Inflammatory macrophage treated with lipopolysaccharide for 1 hour (primary cell): Measurements from ENCODE around the gene CA11.
"Not testable (repeated sequence)": the region's sequence is repeated elsewhere in the genome, so short reads cannot be mapped to it uniquely, and the experiment has no call there.

Experiments
- DNase-seq, 2 donors: peaks; one replicate each; pipeline ENCODE4 v3.0.0-alpha.2; 2020 to 2022

The CA11 gene

GRCh38 chr19:48669903-48670668 is 24.1 kb upstream of the CA11 start:
- DNase-seq = no peak

GRCh38 chr19:48668761-48669160 is 22.8 kb upstream of the CA11 start:
- DNase-seq = no peak

- no peak for DNase-seq
These were observed 22.3 kb upstream of the CA11 start for GRCh38 chr19:48668332-48668731.

GRCh38 chr19:48665786-48666185 is 19.8 kb upstream of the CA11 start:
- DNase-seq = no peak

- DNase-seq = no peak
These were observed 18.5 kb upstream of the CA11 start for GRCh38 chr19:48664476-48664875.

GRCh38 chr19:48663667-48664066 is 17.7 kb upstream of the CA11 start:
- DNase-seq = no peak

GRCh38 chr19:48661711-48662090 is 15.7 kb upstream of the CA11 start:
- no peak for DNase-seq

- DNase-seq = peak; percentile 93 to 98
These were observed 15.1 kb upstream of the CA11 start for GRCh38 chr19:48660852-48661710.

- peak; percentile 70 to 81 for DNase-seq
These were observed 13.8 kb upstream of the CA11 start for GRCh38 chr19:48659768-48660167.

- no peak for DNase-seq
These were observed 12.5 kb upstream of the CA11 start for GRCh38 chr19:48658483-48658882.

- DNase-seq = not testable (repeated sequence)
These were observed 11.8 kb upstream of the CA11 start for GRCh38 chr19:48657828-48658227.

- no peak for DNase-seq
These were observed 11.0 kb upstream of the CA11 start for GRCh38 chr19:48656840-48657474.

GRCh38 chr19:48654299-48655059 is 8.5 kb upstream of the CA11 start:
- DNase-seq = no peak

- no peak for DNase-seq
These were observed 5.7 kb upstream of the CA11 start for GRCh38 chr19:48651683-48652048.

GRCh38 chr19:48650974-48651682 is 5.1 kb upstream of the CA11 start:
- no peak for DNase-seq

GRCh38 chr19:48648134-48648533 is 2.1 kb upstream of the CA11 start:
- DNase-seq = no peak

GRCh38 chr19:48646722-48647216 is 782 bp upstream of the CA11 start:
- DNase-seq = no peak

GRCh38 chr19:48645620-48646000 is 377 bp downstream of the CA11 start:
- no peak for DNase-seq

- peak; percentile 67 to 82 for DNase-seq
These were observed 958 bp downstream of the CA11 start for GRCh38 chr19:48644839-48645619.

- DNase-seq = no peak
These were observed 1.6 kb downstream of the CA11 start for GRCh38 chr19:48644355-48644754.

GRCh38 chr19:48642862-48643261 is 3.1 kb downstream of the CA11 start:
- no peak for DNase-seq
